HepG2 (cell line): Measurements from ENCODE around the gene TSPAN9.

Experiments
- AGO2 ChIP-seq: fragments of 200-400 bp; formaldehyde crosslinking; optimal IDR thresholded peaks from 2 replicates; pipeline ENCODE3; 2017; ENCODE audit warnings: mild to moderate bottlenecking, low read depth, low read length, moderate library complexity
- ARHGAP35 ChIP-seq: sonication (generic); formaldehyde crosslinking; IDR thresholded peaks from 2 replicates; pipeline ENCODE4 v1.9.0; 2022; ENCODE audit warnings: mild to moderate bottlenecking, inconsistent platforms, moderate library complexity, missing genetic modification reagents, borderline replicate concordance
- ELF1 ChIP-seq: sonication (generic); formaldehyde crosslinking; IDR thresholded peaks from 2 replicates; pipeline ENCODE4 v1.4.0; 2020; ENCODE audit warnings: missing genetic modification reagents
- HNRNPK ChIP-seq: fragments of 200-400 bp; formaldehyde crosslinking; IDR thresholded peaks from 2 replicates; pipeline ENCODE4 v1.6.1; 2018; ENCODE audit warnings: low read length, low read depth, moderate library complexity, mild to moderate bottlenecking; ENCODE audit not compliant: poor library complexity, severe bottlenecking
- KDM1A ChIP-seq: IDR thresholded peaks from 2 replicates; pipeline ENCODE4 v1.6.1; 2016; ENCODE audit warnings: missing compliant biosample characterization
- NFIB ChIP-seq: sonication (generic); formaldehyde crosslinking; IDR thresholded peaks from 2 replicates; pipeline ENCODE4 v1.9.0; 2021; ENCODE audit warnings: missing genetic modification reagents, mild to moderate bottlenecking, borderline replicate concordance
- NFIC ChIP-seq: IDR thresholded peaks from 2 replicates; pipeline ENCODE4 v1.6.1; 2012; ENCODE audit warnings: mild to moderate bottlenecking, low read length, inconsistent platforms
- POLR2A ChIP-seq, 2 experiments: IDR thresholded peaks; 2 replicates each; pipeline ENCODE4 v1.6.1; 2011; ENCODE audit warnings: low read depth in 2 of 2, low read length in 2 of 2, mild to moderate bottlenecking in 1 of 2, moderate library complexity in 1 of 2; ENCODE audit not compliant: insufficient read depth in 1 of 2
- TAF1 ChIP-seq: sonication (generic); formaldehyde crosslinking; IDR thresholded peaks from 2 replicates; pipeline ENCODE4 v1.4.0; 2020; ENCODE audit warnings: missing genetic modification reagents
- TBL1XR1 ChIP-seq: fragments of 150-350 bp; IDR thresholded peaks from 2 replicates; pipeline ENCODE4 v1.6.1; 2014; ENCODE audit warnings: borderline replicate concordance, low read length; ENCODE audit not compliant: partially characterized antibody
- ZFP90 ChIP-seq: sonication (generic); formaldehyde crosslinking; IDR thresholded peaks from 2 replicates; pipeline ENCODE4 v1.8.0; 2022; ENCODE audit warnings: missing genetic modification reagents, mild to moderate bottlenecking, inconsistent platforms, borderline replicate concordance
- ZNF850 ChIP-seq: sonication (generic); formaldehyde crosslinking; conservative IDR thresholded peaks from 2 replicates; pipeline ENCODE4 v1.9.0; 2021; ENCODE audit warnings: mild to moderate bottlenecking, missing genetic modification reagents
- TF ChIP-seq, protein P1 (sequence below), 2 experiments: IDR thresholded peaks; 2 replicates each; pipeline ENCODE4 v1.6.1; 2011 to 2012; ENCODE audit warnings: low read length in 2 of 2, borderline replicate concordance in 1 of 2, low read depth in 1 of 2, mild to moderate bottlenecking in 1 of 2, moderate library complexity in 1 of 2

DNA sequence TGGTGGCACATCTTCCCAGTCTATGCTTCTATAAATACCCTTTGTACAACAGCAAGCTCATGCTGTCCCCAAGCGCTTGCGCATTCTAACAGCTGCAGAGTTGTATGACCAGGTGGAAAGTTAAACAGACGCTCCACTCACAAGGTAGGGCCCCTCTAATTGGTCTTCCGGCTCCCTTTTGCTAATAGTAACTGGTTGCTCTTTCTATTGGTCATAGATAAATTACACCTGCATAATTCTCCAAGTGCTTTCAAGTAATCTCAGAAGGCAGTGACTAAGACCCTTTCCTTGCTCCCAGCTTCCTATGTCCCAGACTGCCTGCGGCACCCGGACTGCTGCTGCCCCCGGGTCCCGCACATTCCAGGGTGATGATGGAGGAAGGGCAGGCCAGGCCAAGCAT is 6.1 kb upstream of the TSPAN9 start:
- TF ChIP-seq ARHGAP35 (no peak), TAF1 (no peak), AGO2 (no peak), POLR2A (IDR thresholded peaks at IDR 0.05; ENCODE audit: insufficient read depth in 1 of 2, low read depth in 2 of 2, low read length in 2 of 2) (no peak), ZFP90 (CRISPR knock-in tag) (no peak), TBL1XR1 (no peak), KDM1A (CRISPR knock-in tag) (no peak), ELF1 (CRISPR knock-in tag) (no peak), HNRNPK (no peak), ZNF850 (no peak), NFIB (CRISPR knock-in tag) (no peak), NFIC (no peak)
- TF ChIP-seq, protein P1, sequence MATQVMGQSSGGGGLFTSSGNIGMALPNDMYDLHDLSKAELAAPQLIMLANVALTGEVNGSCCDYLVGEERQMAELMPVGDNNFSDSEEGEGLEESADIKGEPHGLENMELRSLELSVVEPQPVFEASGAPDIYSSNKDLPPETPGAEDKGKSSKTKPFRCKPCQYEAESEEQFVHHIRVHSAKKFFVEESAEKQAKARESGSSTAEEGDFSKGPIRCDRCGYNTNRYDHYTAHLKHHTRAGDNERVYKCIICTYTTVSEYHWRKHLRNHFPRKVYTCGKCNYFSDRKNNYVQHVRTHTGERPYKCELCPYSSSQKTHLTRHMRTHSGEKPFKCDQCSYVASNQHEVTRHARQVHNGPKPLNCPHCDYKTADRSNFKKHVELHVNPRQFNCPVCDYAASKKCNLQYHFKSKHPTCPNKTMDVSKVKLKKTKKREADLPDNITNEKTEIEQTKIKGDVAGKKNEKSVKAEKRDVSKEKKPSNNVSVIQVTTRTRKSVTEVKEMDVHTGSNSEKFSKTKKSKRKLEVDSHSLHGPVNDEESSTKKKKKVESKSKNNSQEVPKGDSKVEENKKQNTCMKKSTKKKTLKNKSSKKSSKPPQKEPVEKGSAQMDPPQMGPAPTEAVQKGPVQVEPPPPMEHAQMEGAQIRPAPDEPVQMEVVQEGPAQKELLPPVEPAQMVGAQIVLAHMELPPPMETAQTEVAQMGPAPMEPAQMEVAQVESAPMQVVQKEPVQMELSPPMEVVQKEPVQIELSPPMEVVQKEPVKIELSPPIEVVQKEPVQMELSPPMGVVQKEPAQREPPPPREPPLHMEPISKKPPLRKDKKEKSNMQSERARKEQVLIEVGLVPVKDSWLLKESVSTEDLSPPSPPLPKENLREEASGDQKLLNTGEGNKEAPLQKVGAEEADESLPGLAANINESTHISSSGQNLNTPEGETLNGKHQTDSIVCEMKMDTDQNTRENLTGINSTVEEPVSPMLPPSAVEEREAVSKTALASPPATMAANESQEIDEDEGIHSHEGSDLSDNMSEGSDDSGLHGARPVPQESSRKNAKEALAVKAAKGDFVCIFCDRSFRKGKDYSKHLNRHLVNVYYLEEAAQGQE (IDR thresholded peaks at IDR 0.05; ENCODE audit: borderline replicate concordance in 1 of 2, low read depth in 1 of 2, low read length in 2 of 2): no peak
